NOMO-1 (cell line): ENCODE data around the gene NUDT22.
A peak's percentile ranks its signal among the peaks of the same experiment; 100 is the strongest.
"Not testable (repeated sequence)": the region's sequence is repeated elsewhere in the genome, so short reads cannot be mapped to it uniquely, and the experiment has no call there.

Source experiments
- DNase-seq, 2 experiments: peaks; one replicate each; lab custom pipeline; 2025; ENCODE audit not compliant: unreplicated experiment in 2 of 2; lab: John Stamatoyannopoulos, UW

Gene NUDT22

GRCh38 chr11:64241241-64241490 lies 15.1 kb downstream of the NUDT22 start:
- DNase-seq, result peak in 1 of 2 experiments; percentile 98

- DNase-seq, result peak in 1 of 2 experiments; percentile 97
Measured at GRCh38 chr11:64241491-64242374, 15.7 kb downstream of the NUDT22 start.

- DNase-seq, result no peak
Measured at GRCh38 chr11:64243236-64243854, 17.3 kb downstream of the NUDT22 start.

GRCh38 chr11:64244107-64244506 lies 18.0 kb downstream of the NUDT22 start:
- DNase-seq, result no peak

GRCh38 chr11:64244966-64245365 lies 18.9 kb downstream of the NUDT22 start:
- DNase-seq, result no peak

- DNase-seq, result no peak
Measured at GRCh38 chr11:64245401-64245796, 19.3 kb downstream of the NUDT22 start.

GRCh38 chr11:64245797-64246620 lies 19.9 kb downstream of the NUDT22 start:
- peak; percentile 38 to 41 for DNase-seq

- DNase-seq, result not testable (repeated sequence)
Measured at GRCh38 chr11:64246621-64246870, 20.5 kb downstream of the NUDT22 start.

- peak; percentile 70 to 92 for DNase-seq
Measured at GRCh38 chr11:64246871-64247728, 21.0 kb downstream of the NUDT22 start, which contains the start of gene PPP1R14B. TSS of gene PPP1R14B (minus strand) at chr11:64246943. CDS start at chr11:64246673, 270 bp downstream.

GRCh38 chr11:64247729-64248531 lies 21.9 kb downstream of the NUDT22 start:
- no peak for DNase-seq

- no peak for DNase-seq
Measured at GRCh38 chr11:64248578-64248977, 22.5 kb downstream of the NUDT22 start.

- no peak for DNase-seq
Measured at GRCh38 chr11:64249038-64249437, 23.0 kb downstream of the NUDT22 start.

- no peak for DNase-seq
Measured at GRCh38 chr11:64249563-64250414, 23.7 kb downstream of the NUDT22 start.

GRCh38 chr11:64250415-64251015 lies 24.4 kb downstream of the NUDT22 start:
- DNase-seq, result no peak

GRCh38 chr11:64251016-64251752 lies 25.1 kb downstream of the NUDT22 start, which contains the start of gene PLCB3:
TSS of gene PLCB3 (plus strand) at chr11:64251530. CDS start at chr11:64251650, 120 bp downstream.
- peak; percentile 47 to 48 for DNase-seq

- no peak for DNase-seq
Measured at GRCh38 chr11:64251753-64252002, 25.6 kb downstream of the NUDT22 start.

GRCh38 chr11:64252003-64252872 lies 26.2 kb downstream of the NUDT22 start:
- DNase-seq, result no peak
